GM23338 (cell line): ENCODE results near the gene OTP. TPM values are rescaled to one million over a fixed set of nuclear protein-coding genes. Genes with fewer than 3 reads are reported as not detected.

Source experiments
- ATAC-seq: fragments of 200-7000 bp; cut with Tn5 transposase; 3 replicates; pipeline ENCODE4 v1.9.1; 2020
- DNase-seq: peaks from one replicate; pipeline ENCODE4 v3.0.0-alpha.2; 2015; ENCODE audit warnings: low spot score
- H2AFZ ChIP-seq: fragments of 200-600 bp; sonication (generic); 2 replicates; pipeline ENCODE4 v1.8.0; 2016; ENCODE audit warnings: antibody characterized with exemption, mild to moderate bottlenecking, moderate library complexity
- H3F3A ChIP-seq: fragments of 200-600 bp; sonication (generic); replicated peaks from 2 replicates; pipeline ENCODE4 v1.8.0; 2017; ENCODE audit warnings: antibody characterized with exemption, mixed run types, low read depth
- H3K27ac ChIP-seq: fragments of 200-600 bp; sonication (generic); 2 replicates; pipeline ENCODE4 v1.6.1; 2016; ENCODE audit warnings: low read depth
- H3K27me3 ChIP-seq: fragments of 200-600 bp; sonication (generic); 2 replicates; pipeline ENCODE4 v1.8.0; 2016; ENCODE audit warnings: mild to moderate bottlenecking, mixed run types, moderate library complexity; ENCODE audit not compliant: insufficient read depth
- H3K36me3 ChIP-seq: fragments of 200-600 bp; sonication (generic); 2 replicates; pipeline ENCODE4 v1.8.0; 2016; ENCODE audit warnings: mild to moderate bottlenecking; ENCODE audit not compliant: insufficient read depth
- H3K4me1 ChIP-seq: fragments of 200-600 bp; sonication (generic); 2 replicates; pipeline ENCODE4 v1.8.0; 2016; ENCODE audit warnings: mild to moderate bottlenecking, moderate library complexity; ENCODE audit not compliant: insufficient read depth
- H3K4me2 ChIP-seq: fragments of 200-600 bp; sonication (generic); 2 replicates; pipeline ENCODE4 v1.7.1; 2017; ENCODE audit warnings: mixed run types
- H3K4me3 ChIP-seq: fragments of 200-600 bp; sonication (generic); 2 replicates; pipeline ENCODE4 v1.6.1; 2016; ENCODE audit warnings: mixed run types
- H3K79me2 ChIP-seq: fragments of 200-600 bp; sonication (generic); replicated peaks from 2 replicates; pipeline ENCODE4 v1.8.0; 2017; ENCODE audit warnings: mild to moderate bottlenecking; ENCODE audit not compliant: insufficient read depth
- H3K9me2 ChIP-seq: fragments of 200-600 bp; sonication (generic); 2 replicates; pipeline ENCODE4 v1.8.0; 2017; ENCODE audit not compliant: insufficient read depth
- H4K20me1 ChIP-seq: fragments of 200-600 bp; sonication (generic); replicated peaks from 2 replicates; pipeline ENCODE4 v1.8.0; 2017; ENCODE audit warnings: mild to moderate bottlenecking; ENCODE audit not compliant: insufficient read depth
- H3K27ac Mint-ChIP-seq: 2 replicates; pipeline ENCODE4 v1.8.0; 2020; ENCODE audit warnings: inconsistent platforms, mild to moderate bottlenecking, moderate library complexity, mixed read lengths
- H3K27me3 Mint-ChIP-seq: 3 replicates; pipeline ENCODE4 v1.8.0; 2022; ENCODE audit warnings: low read depth, mild to moderate bottlenecking, moderate library complexity, mixed read lengths, inconsistent platforms; ENCODE audit not compliant: insufficient read depth, poor library complexity
- H3K36me3 Mint-ChIP-seq: 3 replicates; pipeline ENCODE4 v1.8.0; 2021; ENCODE audit warnings: low read depth, mild to moderate bottlenecking, inconsistent platforms, moderate library complexity, mixed read lengths
- H3K4me1 Mint-ChIP-seq: 3 replicates; pipeline ENCODE4 v1.8.0; 2020; ENCODE audit warnings: mild to moderate bottlenecking, inconsistent platforms, mixed read lengths
- H3K4me3 Mint-ChIP-seq: 3 replicates; pipeline ENCODE4 v1.8.0; 2021; ENCODE audit warnings: moderate library complexity, mild to moderate bottlenecking, inconsistent platforms, mixed read lengths
- H3K9me3 Mint-ChIP-seq: 3 replicates; pipeline ENCODE4 v1.8.0; 2020; ENCODE audit warnings: moderate library complexity, mild to moderate bottlenecking, inconsistent platforms, mixed read lengths
- CREB1 ChIP-seq: fragments of 250-450 bp; sonication (Bioruptor Pico); IDR thresholded peaks from 2 replicates; pipeline ENCODE4 v1.5.0; 2020; ENCODE audit warnings: low read depth, mild to moderate bottlenecking, moderate library complexity
- CTCF ChIP-seq, 2 experiments: fragments of 200-600 bp in 1 of 2; sonication (generic) in 1 of 2; conservative IDR thresholded peaks; 2 replicates each; pipeline versions ENCODE4 v1.5.1 to v1.6.1; 2016 to 2017; ENCODE audit warnings: antibody characterized with exemption in 2 of 2, low read depth in 2 of 2, mild to moderate bottlenecking in 2 of 2, moderate library complexity in 1 of 2
- EZH2 ChIP-seq: fragments of 200-600 bp; sonication (generic); IDR thresholded peaks from one replicate; pipeline ENCODE4 v1.8.0; 2017; ENCODE audit warnings: antibody characterized with exemption, mild to moderate bottlenecking, low read depth; ENCODE audit not compliant: unreplicated experiment
- EZH2phosphoT487 ChIP-seq: fragments of 200-600 bp; sonication (generic); IDR thresholded peaks from one replicate; pipeline ENCODE4 v1.8.1; 2018; ENCODE audit warnings: antibody characterized with exemption; ENCODE audit not compliant: unreplicated experiment
- JUNB ChIP-seq: IDR thresholded peaks from one replicate; pipeline ENCODE4 v1.6.1; 2016; ENCODE audit warnings: antibody characterized with exemption; ENCODE audit not compliant: unreplicated experiment
- NANOG ChIP-seq: IDR thresholded peaks from 2 replicates; pipeline ENCODE4 v1.6.1; 2016; ENCODE audit warnings: antibody characterized with exemption, borderline replicate concordance
- POLR2AphosphoS5 ChIP-seq: IDR thresholded peaks from 2 replicates; pipeline ENCODE4 v1.6.1; 2016; ENCODE audit warnings: antibody characterized with exemption, low read depth
- REST ChIP-seq: IDR thresholded peaks from one replicate; pipeline ENCODE4 v1.6.1; 2018; ENCODE audit warnings: antibody characterized with exemption; ENCODE audit not compliant: unreplicated experiment
- STAT1 ChIP-seq: IDR thresholded peaks from one replicate; pipeline ENCODE4 v1.6.1; 2016; ENCODE audit warnings: antibody characterized with exemption; ENCODE audit not compliant: unreplicated experiment
- ZNF114 ChIP-seq: fragments of 250-450 bp; sonication (Bioruptor Pico); IDR thresholded peaks from 2 replicates; pipeline ENCODE4 v1.5.0; 2020; ENCODE audit warnings: mild to moderate bottlenecking, moderate library complexity
- ZNF331 ChIP-seq: fragments of 250-450 bp; sonication (Bioruptor Pico); IDR thresholded peaks from 2 replicates; pipeline ENCODE4 v1.5.0; 2020; ENCODE audit warnings: low read depth, mild to moderate bottlenecking, moderate library complexity
- polyA plus RNA-seq: library from polyadenylated mRNA; unstranded; fragments of >200 nt; fragmentation: Nextera tagmentation; extraction: Ambion mirVana; gene quantifications from 2 replicates; pipeline ENCODE4 v1.2.1, GENCODE V29; 2016
- total RNA-seq: library from RNA; depleted of rRNA; stranded (reverse); fragments of >200 nt; shearing (Covaris generic); gene quantifications from 2 replicates; pipeline ENCODE4 v1.2.3, GENCODE V29; 2014
- TF ChIP-seq, protein P1 (sequence below): fragments of 250-450 bp; sonication (Bioruptor Pico); IDR thresholded peaks from 2 replicates; pipeline ENCODE4 v1.5.0; 2020; ENCODE audit warnings: mild to moderate bottlenecking, moderate library complexity
- TF ChIP-seq, protein P2 (sequence below): IDR thresholded peaks from 2 replicates; pipeline ENCODE4 v1.6.1; 2016; ENCODE audit warnings: antibody characterized with exemption

The OTP gene
- total and polyA plus RNA-seq, 2 experiments from 2014 or later: not detected

GRCh38 chr5:77633709-77634108, 4.8 kb downstream of the OTP start:
- peaks cover 24% of the 10 kb centered on the region for H3F3A ChIP-seq
- peaks cover 99% of the 10 kb centered on the region for H3K27me3 ChIP-seq
- TF ChIP-seq EZH2phosphoT487: no peak
- no peak for TF ChIP-seq STAT1
- TF ChIP-seq NANOG: no peak
- TF ChIP-seq REST: no peak
- no peak for TF ChIP-seq CTCF (conservative IDR thresholded peaks at IDR 0.05; ENCODE audit: low read depth in 2 of 2)
- no peak for TF ChIP-seq JUNB
- TF ChIP-seq ZNF331: no peak
- TF ChIP-seq, protein P1, sequence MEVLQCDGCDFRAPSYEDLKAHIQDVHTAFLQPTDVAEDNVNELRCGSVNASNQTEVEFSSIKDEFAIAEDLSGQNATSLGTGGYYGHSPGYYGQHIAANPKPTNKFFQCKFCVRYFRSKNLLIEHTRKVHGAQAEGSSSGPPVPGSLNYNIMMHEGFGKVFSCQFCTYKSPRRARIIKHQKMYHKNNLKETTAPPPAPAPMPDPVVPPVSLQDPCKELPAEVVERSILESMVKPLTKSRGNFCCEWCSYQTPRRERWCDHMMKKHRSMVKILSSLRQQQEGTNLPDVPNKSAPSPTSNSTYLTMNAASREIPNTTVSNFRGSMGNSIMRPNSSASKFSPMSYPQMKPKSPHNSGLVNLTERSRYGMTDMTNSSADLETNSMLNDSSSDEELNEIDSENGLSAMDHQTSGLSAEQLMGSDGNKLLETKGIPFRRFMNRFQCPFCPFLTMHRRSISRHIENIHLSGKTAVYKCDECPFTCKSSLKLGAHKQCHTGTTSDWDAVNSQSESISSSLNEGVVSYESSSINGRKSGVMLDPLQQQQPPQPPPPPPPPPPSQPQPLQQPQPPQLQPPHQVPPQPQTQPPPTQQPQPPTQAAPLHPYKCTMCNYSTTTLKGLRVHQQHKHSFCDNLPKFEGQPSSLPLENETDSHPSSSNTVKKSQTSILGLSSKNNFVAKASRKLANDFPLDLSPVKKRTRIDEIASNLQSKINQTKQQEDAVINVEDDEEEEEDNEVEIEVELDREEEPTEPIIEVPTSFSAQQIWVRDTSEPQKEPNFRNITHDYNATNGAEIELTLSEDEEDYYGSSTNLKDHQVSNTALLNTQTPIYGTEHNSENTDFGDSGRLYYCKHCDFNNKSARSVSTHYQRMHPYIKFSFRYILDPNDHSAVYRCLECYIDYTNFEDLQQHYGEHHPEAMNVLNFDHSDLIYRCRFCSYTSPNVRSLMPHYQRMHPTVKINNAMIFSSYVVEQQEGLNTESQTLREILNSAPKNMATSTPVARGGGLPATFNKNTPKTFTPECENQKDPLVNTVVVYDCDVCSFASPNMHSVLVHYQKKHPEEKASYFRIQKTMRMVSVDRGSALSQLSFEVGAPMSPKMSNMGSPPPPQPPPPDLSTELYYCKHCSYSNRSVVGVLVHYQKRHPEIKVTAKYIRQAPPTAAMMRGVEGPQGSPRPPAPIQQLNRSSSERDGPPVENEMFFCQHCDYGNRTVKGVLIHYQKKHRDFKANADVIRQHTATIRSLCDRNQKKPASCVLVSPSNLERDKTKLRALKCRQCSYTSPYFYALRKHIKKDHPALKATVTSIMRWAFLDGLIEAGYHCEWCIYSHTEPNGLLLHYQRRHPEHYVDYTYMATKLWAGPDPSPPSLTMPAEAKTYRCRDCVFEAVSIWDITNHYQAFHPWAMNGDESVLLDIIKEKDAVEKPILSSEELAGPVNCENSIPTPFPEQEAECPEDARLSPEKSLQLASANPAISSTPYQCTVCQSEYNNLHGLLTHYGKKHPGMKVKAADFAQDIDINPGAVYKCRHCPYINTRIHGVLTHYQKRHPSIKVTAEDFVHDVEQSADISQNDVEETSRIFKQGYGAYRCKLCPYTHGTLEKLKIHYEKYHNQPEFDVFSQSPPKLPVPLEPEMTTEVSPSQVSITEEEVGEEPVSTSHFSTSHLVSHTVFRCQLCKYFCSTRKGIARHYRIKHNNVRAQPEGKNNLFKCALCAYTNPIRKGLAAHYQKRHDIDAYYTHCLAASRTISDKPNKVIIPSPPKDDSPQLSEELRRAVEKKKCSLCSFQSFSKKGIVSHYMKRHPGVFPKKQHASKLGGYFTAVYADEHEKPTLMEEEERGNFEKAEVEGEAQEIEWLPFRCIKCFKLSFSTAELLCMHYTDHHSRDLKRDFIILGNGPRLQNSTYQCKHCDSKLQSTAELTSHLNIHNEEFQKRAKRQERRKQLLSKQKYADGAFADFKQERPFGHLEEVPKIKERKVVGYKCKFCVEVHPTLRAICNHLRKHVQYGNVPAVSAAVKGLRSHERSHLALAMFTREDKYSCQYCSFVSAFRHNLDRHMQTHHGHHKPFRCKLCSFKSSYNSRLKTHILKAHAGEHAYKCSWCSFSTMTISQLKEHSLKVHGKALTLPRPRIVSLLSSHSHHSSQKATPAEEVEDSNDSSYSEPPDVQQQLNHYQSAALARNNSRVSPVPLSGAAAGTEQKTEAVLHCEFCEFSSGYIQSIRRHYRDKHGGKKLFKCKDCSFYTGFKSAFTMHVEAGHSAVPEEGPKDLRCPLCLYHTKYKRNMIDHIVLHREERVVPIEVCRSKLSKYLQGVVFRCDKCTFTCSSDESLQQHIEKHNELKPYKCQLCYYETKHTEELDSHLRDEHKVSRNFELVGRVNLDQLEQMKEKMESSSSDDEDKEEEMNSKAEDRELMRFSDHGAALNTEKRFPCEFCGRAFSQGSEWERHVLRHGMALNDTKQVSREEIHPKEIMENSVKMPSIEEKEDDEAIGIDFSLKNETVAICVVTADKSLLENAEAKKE (CRISPR knock-in tag): no peak
- TF ChIP-seq EZH2: no peak
- no peak for TF ChIP-seq ZNF114 (CRISPR knock-in tag)
- TF ChIP-seq POLR2AphosphoS5: no peak
- TF ChIP-seq CREB1: no peak
- TF ChIP-seq, protein P2, sequence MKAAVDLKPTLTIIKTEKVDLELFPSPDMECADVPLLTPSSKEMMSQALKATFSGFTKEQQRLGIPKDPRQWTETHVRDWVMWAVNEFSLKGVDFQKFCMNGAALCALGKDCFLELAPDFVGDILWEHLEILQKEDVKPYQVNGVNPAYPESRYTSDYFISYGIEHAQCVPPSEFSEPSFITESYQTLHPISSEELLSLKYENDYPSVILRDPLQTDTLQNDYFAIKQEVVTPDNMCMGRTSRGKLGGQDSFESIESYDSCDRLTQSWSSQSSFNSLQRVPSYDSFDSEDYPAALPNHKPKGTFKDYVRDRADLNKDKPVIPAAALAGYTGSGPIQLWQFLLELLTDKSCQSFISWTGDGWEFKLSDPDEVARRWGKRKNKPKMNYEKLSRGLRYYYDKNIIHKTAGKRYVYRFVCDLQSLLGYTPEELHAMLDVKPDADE: no peak
- no peaks in the 10 kb centered on the region for H3K9me2 ChIP-seq
- Mint-ChIP-seq H3K27ac (no peak overlapping the region), H3K36me3 (no peaks in the 10 kb centered on the region; the same call in 2 of the 3 replicates), H3K4me1 (peaks cover 43% of the 10 kb centered on the region), H3K27me3 (peaks cover 98% of the 10 kb centered on the region), H3K4me3 (no peak overlapping the region), H3K9me3 (peaks cover 8% of the 10 kb centered on the region)
- DNase-seq (no peak), ATAC-seq (no peak)
- no peaks in the 10 kb centered on the region for H3K79me2 ChIP-seq
- H3K4me3 ChIP-seq: no peak overlapping the region
- H3K36me3 ChIP-seq: no peaks in the 10 kb centered on the region
- no peak overlapping the region for H3K4me2 ChIP-seq
- H2AFZ ChIP-seq: no peak overlapping the region
- no peak overlapping the region for H3K27ac ChIP-seq
- H4K20me1 ChIP-seq: peaks cover 43% of the 10 kb centered on the region
- peaks cover 34% of the 10 kb centered on the region for H3K4me1 ChIP-seq
